ENCODE measurements around the gene SLC4A4.

DNA sequence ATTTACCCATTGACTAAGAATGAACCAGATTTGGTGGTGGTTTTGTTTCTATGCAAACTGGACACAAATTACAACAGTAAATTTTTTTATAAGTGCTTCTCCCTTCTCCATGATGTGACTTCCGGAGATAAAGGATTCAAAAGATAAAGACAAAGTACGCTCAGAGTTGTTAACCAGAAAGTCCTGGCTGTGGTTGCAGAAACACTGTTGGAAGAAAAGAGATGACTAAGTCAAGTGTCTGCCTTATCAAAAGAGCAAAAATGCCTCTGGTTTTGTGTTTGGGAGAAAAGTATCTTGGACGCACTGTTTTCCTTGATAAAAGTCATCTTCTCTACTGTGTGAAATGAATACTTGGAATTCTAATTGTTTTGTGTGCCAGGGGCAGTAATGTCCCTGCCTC lies 231.7 kb downstream of the SLC4A4 start:
- TF ChIP-seq, protein P1, sequence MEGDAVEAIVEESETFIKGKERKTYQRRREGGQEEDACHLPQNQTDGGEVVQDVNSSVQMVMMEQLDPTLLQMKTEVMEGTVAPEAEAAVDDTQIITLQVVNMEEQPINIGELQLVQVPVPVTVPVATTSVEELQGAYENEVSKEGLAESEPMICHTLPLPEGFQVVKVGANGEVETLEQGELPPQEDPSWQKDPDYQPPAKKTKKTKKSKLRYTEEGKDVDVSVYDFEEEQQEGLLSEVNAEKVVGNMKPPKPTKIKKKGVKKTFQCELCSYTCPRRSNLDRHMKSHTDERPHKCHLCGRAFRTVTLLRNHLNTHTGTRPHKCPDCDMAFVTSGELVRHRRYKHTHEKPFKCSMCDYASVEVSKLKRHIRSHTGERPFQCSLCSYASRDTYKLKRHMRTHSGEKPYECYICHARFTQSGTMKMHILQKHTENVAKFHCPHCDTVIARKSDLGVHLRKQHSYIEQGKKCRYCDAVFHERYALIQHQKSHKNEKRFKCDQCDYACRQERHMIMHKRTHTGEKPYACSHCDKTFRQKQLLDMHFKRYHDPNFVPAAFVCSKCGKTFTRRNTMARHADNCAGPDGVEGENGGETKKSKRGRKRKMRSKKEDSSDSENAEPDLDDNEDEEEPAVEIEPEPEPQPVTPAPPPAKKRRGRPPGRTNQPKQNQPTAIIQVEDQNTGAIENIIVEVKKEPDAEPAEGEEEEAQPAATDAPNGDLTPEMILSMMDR (IDR thresholded peaks at IDR 0.05; ENCODE audit: insufficient read depth, low read depth, low read length) = no peak
- TF ChIP-seq EZH2 (IDR thresholded peaks at IDR 0.05; ENCODE audit: insufficient read depth, low read length) = no peak
